Measurements from ENCODE around the gene USP10.
A peak's percentile ranks its signal among the peaks of the same experiment; 100 is the strongest.
"Not testable (repeated sequence)": the region's sequence is repeated elsewhere in the genome, so short reads cannot be mapped to it uniquely, and the experiment has no call there.

Gene USP10

DNA sequence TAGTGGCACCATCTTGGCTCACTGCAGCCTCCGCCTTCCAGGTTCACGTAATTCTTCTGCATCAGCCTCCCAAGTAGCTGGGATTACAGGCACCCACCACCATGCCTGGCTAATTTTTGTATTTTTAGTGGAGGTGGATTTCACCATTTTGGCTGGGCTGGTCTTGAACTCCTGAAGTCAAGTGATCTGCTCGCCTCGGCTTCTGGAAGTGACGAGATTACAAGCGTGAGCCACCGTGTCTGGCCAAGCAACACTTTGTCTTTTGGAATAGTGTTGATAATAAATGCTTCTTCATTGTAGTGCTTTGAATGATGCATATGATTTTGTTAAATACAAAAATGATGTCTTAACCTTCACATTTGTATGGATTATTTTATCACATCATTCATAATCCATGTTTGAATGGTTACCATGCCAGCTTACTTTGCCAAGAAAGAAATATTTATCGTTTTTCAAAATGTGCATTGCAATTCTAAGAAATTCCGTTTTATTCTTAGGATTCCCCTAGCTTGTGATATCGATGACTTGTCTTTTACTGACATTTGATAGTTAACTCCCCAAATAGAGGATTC lies 29.1 kb downstream of the USP10 start:
- DNase-seq (ENCODE audit: low read depth), result no peak

DNA sequence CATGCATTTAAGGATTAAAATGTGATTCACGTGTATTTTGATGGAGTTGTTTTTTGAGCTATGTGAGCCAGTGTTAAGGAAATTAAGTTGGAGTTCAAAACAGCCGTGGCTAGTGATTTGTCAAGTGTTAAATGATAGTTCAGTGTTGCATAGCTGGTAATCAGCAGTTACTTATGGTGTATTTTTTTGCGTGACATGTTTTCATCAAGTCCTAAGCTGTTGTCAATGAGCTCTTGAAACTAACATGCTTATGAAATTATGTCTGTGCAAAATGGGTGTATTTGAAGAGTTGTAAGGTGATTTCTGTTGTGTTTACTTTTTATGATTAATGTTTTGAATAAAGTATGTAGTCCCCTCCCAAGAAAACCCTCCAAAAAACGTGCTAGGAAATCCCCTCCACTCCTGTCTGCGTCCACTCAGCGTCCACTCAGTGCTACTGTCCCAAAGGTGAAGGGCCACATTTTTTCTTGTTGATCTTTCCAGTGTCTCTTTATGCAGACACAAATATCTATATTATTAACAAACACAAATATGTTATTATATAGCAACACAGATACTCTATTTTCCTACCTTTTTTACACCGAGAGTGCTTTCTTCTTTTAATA lies 30.0 kb downstream of the USP10 start:
- no peak for DNase-seq (ENCODE audit: low read depth)

- peak; percentile 13 for DNase-seq (ENCODE audit: low read depth)
Measured at GRCh38 chr16:84730406-84731106, 30.8 kb downstream of the USP10 start.

DNA sequence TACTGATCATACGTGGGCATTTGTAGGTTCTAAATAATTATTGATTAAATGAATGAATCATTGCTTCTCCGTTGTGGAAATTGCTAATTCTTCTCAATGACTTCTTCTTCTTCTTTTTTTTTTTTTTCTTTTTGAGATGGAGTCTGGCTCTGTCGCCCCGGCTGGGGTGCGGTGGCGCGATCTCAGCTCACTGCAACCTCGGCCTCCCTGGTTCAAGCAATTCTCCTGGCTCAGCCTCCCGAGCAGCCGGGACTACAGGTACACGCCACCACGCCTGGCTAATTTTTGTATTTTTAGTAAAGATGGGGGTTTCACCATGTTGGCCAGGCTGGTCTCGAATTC lies 32.5 kb downstream of the USP10 start:
- DNase-seq (ENCODE audit: low read depth), result not testable (repeated sequence)

- no peak for DNase-seq (ENCODE audit: low read depth)
Measured at GRCh38 chr16:84732674-84733352, 33.0 kb downstream of the USP10 start.

DNA sequence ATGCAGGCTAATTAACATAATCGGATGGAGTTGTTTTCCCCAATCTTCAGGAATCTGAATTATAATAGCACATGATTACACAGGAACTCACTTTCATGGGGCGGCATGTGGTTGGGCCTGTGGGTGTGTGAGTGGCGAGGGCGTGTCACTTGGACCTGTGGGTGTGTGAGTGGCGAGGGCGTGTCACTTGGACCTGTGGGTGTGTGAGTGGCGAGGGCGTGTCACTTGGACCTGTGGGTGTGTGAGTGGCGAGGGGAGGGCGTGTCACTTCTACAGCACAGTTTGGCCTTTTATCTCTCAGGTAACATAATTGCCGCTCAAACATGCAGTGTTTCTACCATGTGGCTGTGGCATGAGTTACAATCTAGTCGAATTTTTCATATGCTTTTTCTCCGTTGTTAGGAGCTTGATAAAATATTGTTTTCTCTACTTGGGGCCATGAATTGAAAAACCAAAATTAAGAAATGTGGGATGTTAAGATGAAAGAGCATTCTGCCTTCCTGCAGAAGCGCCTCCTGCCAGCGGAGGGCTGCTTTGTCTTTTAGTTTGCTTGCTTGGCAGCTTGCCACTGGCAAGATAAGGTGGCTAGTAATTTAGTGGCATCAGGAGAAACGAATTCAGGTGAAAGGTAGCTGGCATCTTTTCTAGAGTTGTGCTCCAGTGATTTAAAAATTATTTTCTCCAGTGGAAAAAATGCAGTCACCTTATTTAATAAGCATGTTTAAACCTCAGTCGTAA lies 36.2 kb downstream of the USP10 start:
- peak; percentile 9 for DNase-seq (ENCODE audit: low read depth)

GRCh38 chr16:84737192-84738011 lies 37.6 kb downstream of the USP10 start:
- DNase-seq (ENCODE audit: low read depth), result no peak

- DNase-seq (ENCODE audit: low read depth), result peak; percentile 61
Measured at GRCh38 chr16:84738255-84739038, 38.6 kb downstream of the USP10 start.

- no peak for DNase-seq (ENCODE audit: low read depth)
Measured at GRCh38 chr16:84739349-84740124, 39.7 kb downstream of the USP10 start.

DNA sequence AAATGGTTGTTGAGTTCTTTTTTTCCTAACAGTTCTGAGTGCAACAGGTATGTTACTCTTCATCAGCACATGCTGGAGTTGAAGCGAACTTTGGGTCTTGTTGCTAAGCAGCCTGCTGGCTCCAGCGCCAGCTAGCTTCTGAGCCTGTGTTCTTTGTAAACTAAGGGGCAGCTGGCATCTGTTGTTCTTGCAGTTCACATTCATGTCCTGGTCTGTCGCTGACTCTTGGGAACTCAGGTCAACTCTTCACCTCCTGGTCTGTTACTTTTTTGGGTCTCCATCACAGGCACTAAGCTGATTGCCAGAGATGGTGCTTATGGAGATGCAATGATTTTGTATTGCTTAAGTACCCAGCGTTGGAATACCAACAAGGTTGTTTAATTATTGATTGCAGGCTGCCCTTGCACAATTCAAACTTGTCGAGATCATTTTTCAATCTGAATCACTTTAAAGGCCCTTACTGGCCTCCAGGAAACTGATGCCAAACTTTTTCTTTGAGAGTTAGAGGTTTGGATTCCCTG lies 40.9 kb downstream of the USP10 start:
- no peak for DNase-seq (ENCODE audit: low read depth)

- DNase-seq (ENCODE audit: low read depth), result no peak
Measured at GRCh38 chr16:84741340-84741830, 41.6 kb downstream of the USP10 start.

- DNase-seq (ENCODE audit: low read depth), result no peak
Measured at GRCh38 chr16:84742641-84743092, 42.9 kb downstream of the USP10 start.

GRCh38 chr16:84746231-84746630 lies 46.4 kb downstream of the USP10 start:
- no peak for DNase-seq (ENCODE audit: low read depth)

DNA sequence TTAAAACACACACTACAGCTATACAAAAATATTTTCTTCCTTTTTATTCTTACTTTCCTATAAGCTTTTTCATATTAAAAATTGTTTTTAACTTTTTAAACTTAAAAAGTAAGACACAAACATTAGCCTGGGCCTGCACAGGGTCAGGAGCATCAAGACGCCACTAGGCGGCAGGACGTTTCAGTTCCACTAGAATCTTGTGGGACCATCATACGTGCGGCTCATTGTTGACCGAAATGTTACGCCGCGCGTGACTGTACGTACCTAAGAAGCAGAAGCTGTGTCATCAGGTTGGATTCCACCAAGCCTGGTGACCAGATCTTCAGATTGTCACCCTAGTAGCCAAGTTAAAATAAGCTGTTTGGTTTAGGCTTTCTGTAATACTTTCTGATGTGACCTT lies 47.1 kb downstream of the USP10 start:
- no peak for DNase-seq (ENCODE audit: low read depth)

DNA sequence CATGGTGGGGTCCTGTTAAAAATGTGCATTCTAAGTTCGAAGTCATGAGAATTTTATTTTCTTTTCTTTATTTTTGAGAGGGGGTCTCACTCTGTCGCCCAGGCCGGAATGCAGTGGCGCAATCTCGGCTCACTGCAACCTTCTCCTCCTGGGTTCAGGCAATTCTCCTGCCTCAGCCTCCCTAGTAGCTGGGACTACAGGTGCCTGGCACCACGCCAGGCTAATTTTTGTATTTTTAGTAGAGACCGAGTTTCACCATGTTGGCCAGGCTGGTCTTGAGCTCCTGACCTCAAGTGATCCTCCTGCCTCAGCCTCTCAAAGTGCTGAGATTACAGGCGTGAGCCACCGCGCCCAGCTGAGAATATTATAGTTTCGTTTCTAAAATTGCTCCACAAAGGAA lies 48.4 kb downstream of the USP10 start:
- DNase-seq (ENCODE audit: low read depth), result not testable (repeated sequence)

DNA sequence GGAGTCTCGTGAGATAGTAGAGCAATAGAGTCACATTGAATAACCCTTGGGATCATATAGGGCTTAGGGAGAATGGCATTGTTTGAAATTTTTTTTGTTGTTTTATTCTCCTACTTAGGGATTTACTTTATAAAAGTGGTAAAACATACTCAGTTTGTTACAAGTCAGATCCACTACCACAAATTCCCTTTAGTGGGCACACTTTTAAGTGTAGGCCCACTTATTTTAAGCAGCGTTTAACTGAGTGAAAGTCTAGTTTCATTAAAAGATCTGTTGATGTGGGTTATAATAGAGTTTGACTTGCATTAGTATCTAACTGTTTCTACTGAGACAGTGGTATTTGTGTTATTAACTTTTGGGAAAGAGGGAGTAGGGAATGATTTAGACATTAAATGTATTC lies 49.3 kb downstream of the USP10 start:
- no peak for DNase-seq (ENCODE audit: low read depth)

DNA sequence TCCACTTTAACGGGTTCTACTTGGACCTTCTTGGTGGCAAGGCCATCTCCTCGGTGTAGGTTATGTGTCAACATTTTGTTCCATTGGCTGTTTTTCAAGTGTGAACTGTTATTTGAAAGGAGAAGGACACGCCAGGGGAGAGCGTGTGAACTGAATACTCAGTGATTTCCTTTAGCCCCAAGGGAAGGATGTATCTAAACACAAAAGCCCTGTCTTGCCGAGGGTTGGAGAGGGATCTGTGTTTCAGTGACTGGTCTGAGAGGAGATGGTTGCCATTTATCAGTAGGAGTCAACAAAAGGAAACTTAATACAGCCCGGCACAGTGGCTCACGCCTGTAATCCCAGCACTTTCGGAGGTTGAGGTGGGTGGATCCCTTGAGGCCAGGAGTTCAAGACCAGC lies 50.0 kb downstream of the USP10 start:
- no peak for DNase-seq (ENCODE audit: low read depth)

GRCh38 chr16:84750575-84750974 lies 50.8 kb downstream of the USP10 start:
- DNase-seq (ENCODE audit: low read depth), result no peak

- DNase-seq (ENCODE audit: low read depth), result no peak
Measured at GRCh38 chr16:84751241-84751640, 51.4 kb downstream of the USP10 start.

Data from T follicular helper cell (primary cell).